ENCODE results near the gene R3HDM4.

R3HDM4 gene

DNA sequence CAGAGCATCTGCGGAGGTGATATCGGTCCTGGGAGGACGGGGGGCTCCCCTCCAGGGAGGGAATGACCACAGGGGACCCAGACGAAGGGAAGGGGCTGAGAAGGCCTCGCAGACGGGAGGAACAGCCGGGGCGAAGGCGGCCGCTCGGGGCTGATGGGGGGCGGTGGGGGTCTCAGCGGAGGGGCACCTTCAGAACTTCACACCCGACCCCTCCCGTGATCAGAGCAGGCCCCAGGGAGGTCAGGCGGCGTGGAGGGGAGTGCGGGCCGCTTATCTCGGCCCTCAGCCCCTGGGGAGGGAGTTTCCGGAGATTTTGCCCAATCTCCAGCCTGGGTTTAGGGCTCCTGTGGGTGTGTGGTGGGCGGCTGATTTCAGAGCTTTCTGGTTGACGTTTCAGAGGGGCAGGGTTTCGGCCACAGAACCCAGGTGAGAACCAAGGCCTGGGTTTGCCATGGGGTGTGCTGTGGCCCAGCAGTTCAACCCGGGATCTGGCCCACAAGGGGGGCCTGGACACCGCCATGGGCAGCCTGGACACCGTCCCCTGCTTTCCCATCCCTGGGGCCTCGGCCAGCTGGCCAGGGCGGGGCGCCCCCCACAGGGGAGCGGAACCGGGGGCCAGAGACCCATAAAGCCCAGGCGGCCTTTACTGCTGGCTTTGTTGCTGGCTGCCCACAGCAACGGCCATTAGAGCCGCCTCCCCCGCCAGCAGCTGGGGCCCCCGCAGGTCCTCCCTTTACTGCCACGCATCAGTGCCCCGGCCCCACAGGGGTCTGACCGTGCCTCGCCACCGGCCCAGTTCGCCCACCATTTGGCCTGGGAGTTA, 41.9 kb upstream of the R3HDM4 start:
- peaks cover 18 to 20% of the 10 kb centered on the region in 2 donors for H3K4me1 ChIP-seq (ENCODE audit: control insufficient read depth in 2 of 2, insufficient read depth in 2 of 2, low read length in 2 of 2)

DNA sequence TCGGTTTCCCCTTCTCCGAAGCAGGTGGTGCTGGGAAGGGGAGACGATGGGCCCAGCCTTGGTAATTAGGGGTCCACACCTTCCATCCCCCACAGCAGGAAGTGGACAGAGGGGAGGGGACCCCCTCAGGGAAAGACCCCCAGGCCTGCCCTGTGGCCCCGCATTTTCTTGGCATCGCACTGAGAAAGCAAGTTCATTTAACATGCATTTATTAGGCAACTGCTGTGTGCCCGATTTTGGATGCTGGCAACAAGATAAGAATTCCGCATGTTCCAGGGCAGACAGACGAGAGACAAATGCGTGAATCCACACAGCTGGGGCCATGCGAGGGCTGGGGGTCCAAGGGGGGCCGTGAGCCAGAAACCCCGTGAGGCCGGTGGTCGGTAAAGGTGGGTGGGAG, 41.3 kb upstream of the R3HDM4 start:
- Histone ChIP-seq H3K27ac (ENCODE audit: low read depth in 2 of 2, low read length in 2 of 2) (no peak overlapping the region), H3K4me1 (ENCODE audit: control insufficient read depth in 2 of 2, insufficient read depth in 2 of 2, low read length in 2 of 2) (peaks cover 18 to 20% of the 10 kb centered on the region in 2 donors), H3K4me3 (ENCODE audit: low read length in 2 of 2) (no peak overlapping the region), H3K9ac (ENCODE audit: low read depth in 1 of 2, low read length in 2 of 2) (no peak overlapping the region), H3K27me3 (ENCODE audit: control insufficient read depth in 2 of 2, insufficient read depth in 2 of 2, low read length in 2 of 2) (peaks cover 0 to 2% of the 10 kb centered on the region in 2 donors), H3K36me3 (ENCODE audit: control insufficient read depth in 2 of 2, insufficient read depth in 2 of 2, low read length in 2 of 2) (no peaks in the 10 kb centered on the region), H3K9me3 (ENCODE audit: control insufficient read depth in 2 of 2, low read length in 2 of 2) (no peaks in the 10 kb centered on the region)

More for the DNA sequence above, 41.9 kb upstream of the R3HDM4 start:
- Histone ChIP-seq H3K27ac (ENCODE audit: low read depth in 2 of 2, low read length in 2 of 2) (no peak overlapping the region), H3K36me3 (ENCODE audit: control insufficient read depth in 2 of 2, insufficient read depth in 2 of 2, low read length in 2 of 2) (peaks cover 0 to 3% of the 10 kb centered on the region in 2 donors), H3K27me3 (ENCODE audit: control insufficient read depth in 2 of 2, insufficient read depth in 2 of 2, low read length in 2 of 2) (peaks cover 0 to 2% of the 10 kb centered on the region in 2 donors), H3K9me3 (ENCODE audit: control insufficient read depth in 2 of 2, low read length in 2 of 2) (no peaks in the 10 kb centered on the region), H3K4me3 (ENCODE audit: low read length in 2 of 2) (no peak overlapping the region), H3K9ac (ENCODE audit: low read depth in 1 of 2, low read length in 2 of 2) (no peak overlapping the region)

DNA sequence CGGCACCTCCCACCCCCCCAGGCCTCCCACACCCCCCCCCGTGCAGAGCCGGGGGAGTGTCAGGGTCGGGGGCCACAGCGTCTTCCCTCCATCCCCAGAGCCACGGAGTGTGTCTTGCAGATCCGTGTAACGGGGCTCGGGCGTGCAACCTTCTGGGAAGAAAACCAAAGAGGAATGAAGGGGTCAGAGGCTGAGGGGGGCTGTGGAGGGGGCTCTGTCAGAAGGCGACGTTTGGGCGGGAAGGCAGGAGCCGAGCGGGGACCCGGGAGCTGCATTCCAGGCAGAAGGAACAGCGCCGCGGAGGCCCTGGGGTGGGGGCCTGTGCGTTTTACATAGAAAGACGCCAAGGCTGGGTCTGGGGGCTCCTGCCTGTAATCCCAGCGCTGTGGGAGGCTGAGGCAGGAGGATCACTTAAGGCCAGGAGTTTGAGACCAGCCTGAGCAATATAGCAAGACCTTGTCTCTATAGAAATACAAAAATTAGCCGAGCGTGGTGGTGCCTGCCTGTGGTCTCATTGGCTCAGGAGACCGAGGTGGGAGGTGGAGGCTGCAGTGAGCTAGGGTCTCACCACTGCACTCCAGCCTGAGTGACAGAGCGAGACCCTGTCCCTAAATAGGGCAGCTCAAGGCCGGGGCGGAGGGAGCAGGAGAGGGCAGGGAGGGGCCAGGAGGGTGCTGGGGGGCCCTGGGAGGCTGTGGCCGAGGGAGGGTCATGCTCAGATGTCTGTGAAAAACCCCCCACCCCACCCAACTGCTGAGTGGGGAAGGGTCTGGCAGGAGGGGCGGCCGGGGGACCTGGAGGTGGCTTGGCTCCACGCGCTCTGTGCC, 40.6 kb upstream of the R3HDM4 start:
- H3K4me1 ChIP-seq (ENCODE audit: control insufficient read depth in 2 of 2, insufficient read depth in 2 of 2, low read length in 2 of 2) = peaks cover 18 to 20% of the 10 kb centered on the region in 2 donors
- no peak overlapping the region for H3K9ac ChIP-seq (ENCODE audit: low read depth in 1 of 2, low read length in 2 of 2)
- H3K4me3 ChIP-seq (ENCODE audit: low read length in 2 of 2) = no peak overlapping the region
- H3K9me3 ChIP-seq (ENCODE audit: control insufficient read depth in 2 of 2, low read length in 2 of 2) = no peaks in the 10 kb centered on the region
- no peaks in the 10 kb centered on the region for H3K36me3 ChIP-seq (ENCODE audit: control insufficient read depth in 2 of 2, insufficient read depth in 2 of 2, low read length in 2 of 2)
- peaks cover 0 to 2% of the 10 kb centered on the region in 2 donors for H3K27me3 ChIP-seq (ENCODE audit: control insufficient read depth in 2 of 2, insufficient read depth in 2 of 2, low read length in 2 of 2)
- H3K27ac ChIP-seq (ENCODE audit: low read depth in 2 of 2, low read length in 2 of 2) = no peak overlapping the region

DNA sequence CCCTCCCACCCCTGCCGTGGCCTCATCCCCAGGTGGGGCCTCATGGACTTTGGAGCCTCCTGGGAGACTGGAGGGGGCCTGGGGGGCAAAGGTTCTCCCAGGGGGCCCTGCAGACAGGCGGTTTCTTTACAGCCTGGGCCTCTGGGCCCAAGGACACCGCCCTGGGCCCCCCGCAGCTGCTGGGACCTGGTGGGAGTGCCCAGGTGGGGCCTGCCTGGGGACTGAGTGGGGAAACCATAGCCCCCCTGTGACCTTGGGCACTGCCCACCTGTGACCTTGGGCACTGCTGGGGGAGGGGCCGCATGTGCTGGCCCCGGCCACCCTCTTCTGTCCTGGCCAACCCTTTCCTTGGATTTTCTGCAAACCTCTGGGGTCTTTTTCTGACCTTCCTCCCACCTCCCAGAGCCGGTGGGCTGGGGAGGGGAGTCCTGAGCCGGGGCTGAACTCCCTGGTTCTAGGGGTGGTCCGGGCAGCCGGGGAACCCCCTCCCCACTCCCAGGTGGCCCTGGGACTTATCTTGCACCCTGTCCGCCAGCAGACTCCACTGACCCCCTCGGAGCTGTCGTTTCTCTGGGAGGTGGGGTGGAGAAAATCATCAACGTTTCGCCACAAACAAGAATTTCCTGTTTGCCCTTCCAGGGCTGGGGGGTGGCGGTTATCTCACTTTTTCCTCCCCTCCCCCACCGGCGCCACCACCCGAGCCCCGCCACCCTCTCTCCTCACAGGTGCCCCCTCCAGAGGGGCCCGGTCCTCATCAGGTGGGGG, 39.8 kb upstream of the R3HDM4 start:
- Histone ChIP-seq H3K36me3 (ENCODE audit: control insufficient read depth in 2 of 2, insufficient read depth in 2 of 2, low read length in 2 of 2) (no peaks in the 10 kb centered on the region), H3K9ac (ENCODE audit: low read depth in 1 of 2, low read length in 2 of 2) (peak overlapping the region; percentile 59 to 63), H3K9me3 (ENCODE audit: control insufficient read depth in 2 of 2, low read length in 2 of 2) (no peaks in the 10 kb centered on the region), H3K27ac (ENCODE audit: low read depth in 2 of 2, low read length in 2 of 2) (peak overlapping the region in 1 of 2 donors; percentile 63), H3K4me3 (ENCODE audit: low read length in 2 of 2) (peak overlapping the region; percentile 39 to 57), H3K27me3 (ENCODE audit: control insufficient read depth in 2 of 2, insufficient read depth in 2 of 2, low read length in 2 of 2) (peaks cover 0 to 2% of the 10 kb centered on the region in 2 donors), H3K4me1 (ENCODE audit: control insufficient read depth in 2 of 2, insufficient read depth in 2 of 2, low read length in 2 of 2) (peaks cover 18 to 20% of the 10 kb centered on the region in 2 donors)

DNA sequence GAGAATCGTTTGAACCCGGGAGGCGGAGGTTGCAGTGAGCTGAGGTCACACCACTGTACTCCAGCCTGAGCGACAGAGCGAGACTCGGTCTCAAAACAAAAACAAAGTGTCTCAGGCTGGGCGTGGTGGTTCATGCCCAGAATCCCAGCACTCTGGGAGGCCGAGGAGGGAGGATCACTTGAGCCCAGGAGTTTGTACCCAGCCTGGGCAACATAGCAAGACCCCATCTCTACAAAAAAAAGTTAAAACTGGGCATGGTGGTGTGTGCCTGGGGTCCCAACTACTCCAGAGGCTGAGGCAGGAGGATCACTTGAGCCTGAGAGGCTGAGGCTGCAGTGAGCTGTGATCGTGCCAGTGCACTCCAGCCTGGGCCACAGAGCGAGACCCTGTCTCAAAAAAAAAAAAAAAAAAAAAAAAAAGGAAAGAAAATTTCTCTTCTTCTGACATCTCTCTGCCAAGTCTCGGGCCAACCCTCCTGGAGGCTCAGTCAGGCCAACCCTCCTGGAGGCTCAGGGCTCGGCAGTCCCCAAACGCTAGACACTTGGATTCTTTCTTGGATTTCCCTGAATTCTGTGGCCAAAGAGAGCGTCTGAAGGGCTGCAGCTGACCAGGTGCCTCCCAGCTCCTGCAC, 39.1 kb upstream of the R3HDM4 start:
- peaks cover 0 to 2% of the 10 kb centered on the region in 2 donors for H3K27me3 ChIP-seq (ENCODE audit: control insufficient read depth in 2 of 2, insufficient read depth in 2 of 2, low read length in 2 of 2)
- peaks cover 18 to 20% of the 10 kb centered on the region in 2 donors for H3K4me1 ChIP-seq (ENCODE audit: control insufficient read depth in 2 of 2, insufficient read depth in 2 of 2, low read length in 2 of 2)
- H3K4me3 ChIP-seq (ENCODE audit: low read length in 2 of 2) = no peak overlapping the region
- H3K9ac ChIP-seq (ENCODE audit: low read depth in 1 of 2, low read length in 2 of 2) = peak overlapping the region in 1 of 2 donors; percentile 59
- H3K27ac ChIP-seq (ENCODE audit: low read depth in 2 of 2, low read length in 2 of 2) = peak overlapping the region in 1 of 2 donors; percentile 63
- no peaks in the 10 kb centered on the region for H3K36me3 ChIP-seq (ENCODE audit: control insufficient read depth in 2 of 2, insufficient read depth in 2 of 2, low read length in 2 of 2)
- no peaks in the 10 kb centered on the region for H3K9me3 ChIP-seq (ENCODE audit: control insufficient read depth in 2 of 2, low read length in 2 of 2)

DNA sequence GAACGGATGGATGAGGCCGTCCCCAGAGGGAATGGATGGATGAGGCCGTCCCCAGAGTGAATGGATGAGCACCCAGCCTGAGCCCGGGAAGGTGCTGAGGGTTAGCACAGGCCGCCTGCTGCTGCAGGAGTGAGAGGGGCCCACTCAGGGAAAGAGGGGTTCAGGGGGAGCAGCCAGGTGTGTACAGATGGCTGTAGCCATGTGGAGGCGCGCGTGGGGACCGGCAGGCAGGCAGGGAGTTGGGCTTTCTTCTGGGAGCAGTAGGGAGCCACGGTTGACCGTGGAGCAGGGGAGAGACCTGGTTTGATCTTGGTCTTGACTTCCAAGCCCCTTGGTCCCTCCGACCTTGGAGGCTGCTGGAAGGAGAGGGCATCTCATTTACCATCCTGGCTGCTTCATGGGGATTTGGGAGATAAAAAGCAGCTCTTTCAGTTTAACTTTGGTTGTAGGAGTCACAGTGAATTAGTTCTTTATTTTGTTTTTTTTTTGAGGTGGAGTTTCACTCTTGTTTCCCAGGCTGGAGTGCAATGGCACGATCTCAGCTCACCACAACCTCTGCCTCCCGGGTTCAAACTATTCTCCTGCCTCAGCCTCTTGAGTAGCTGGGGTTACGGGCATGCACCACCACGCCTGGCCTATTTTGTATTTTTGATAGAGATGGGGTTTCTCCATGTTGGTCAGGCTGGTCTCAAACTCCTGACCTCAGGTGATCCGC, 37.5 kb upstream of the R3HDM4 start:
- no peaks in the 10 kb centered on the region for H3K36me3 ChIP-seq (ENCODE audit: control insufficient read depth in 2 of 2, insufficient read depth in 2 of 2, low read length in 2 of 2)
- peaks cover 11 to 14% of the 10 kb centered on the region in 2 donors for H3K4me1 ChIP-seq (ENCODE audit: control insufficient read depth in 2 of 2, insufficient read depth in 2 of 2, low read length in 2 of 2)
- H3K4me3 ChIP-seq (ENCODE audit: low read length in 2 of 2) = no peak overlapping the region
- H3K27me3 ChIP-seq (ENCODE audit: control insufficient read depth in 2 of 2, insufficient read depth in 2 of 2, low read length in 2 of 2) = no peaks in the 10 kb centered on the region
- H3K9me3 ChIP-seq (ENCODE audit: control insufficient read depth in 2 of 2, low read length in 2 of 2) = no peaks in the 10 kb centered on the region
- H3K9ac ChIP-seq (ENCODE audit: low read depth in 1 of 2, low read length in 2 of 2) = no peak overlapping the region
- H3K27ac ChIP-seq (ENCODE audit: low read depth in 2 of 2, low read length in 2 of 2) = no peak overlapping the region

DNA sequence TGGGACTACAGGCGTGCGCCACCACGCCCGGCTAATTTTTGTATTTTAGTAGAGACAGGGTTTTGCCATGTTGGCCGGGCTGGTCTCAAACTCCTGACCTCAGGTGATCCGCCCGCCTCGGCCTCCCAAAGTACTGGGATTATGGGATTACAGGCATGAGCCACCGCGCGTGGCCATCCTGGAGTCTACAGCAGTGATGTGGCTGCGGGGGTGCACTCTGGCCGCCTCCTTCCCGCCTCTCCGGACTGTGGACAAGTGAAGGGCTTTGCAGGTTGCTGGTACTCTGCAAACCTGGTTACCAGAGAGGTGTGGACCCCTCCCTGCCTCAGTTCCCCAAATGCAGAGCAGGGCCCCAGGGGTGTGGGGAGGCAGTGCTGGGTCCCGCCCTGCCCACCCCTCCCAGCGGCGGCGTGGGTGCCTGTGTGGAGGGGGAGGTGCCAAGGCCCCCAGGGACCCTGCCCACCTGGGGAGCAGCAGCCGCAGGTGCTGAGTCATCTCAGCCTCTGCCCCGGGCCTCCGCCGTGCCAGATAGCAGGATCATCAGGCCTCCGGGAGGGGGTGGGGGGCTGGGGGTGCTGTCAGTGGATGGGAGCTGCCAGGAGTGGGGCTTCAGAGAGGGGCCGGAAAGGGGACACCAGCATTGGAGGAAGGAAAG, 36.0 kb upstream of the R3HDM4 start:
- no peaks in the 10 kb centered on the region for H3K27me3 ChIP-seq (ENCODE audit: control insufficient read depth in 2 of 2, insufficient read depth in 2 of 2, low read length in 2 of 2)
- H3K4me1 ChIP-seq (ENCODE audit: control insufficient read depth in 2 of 2, insufficient read depth in 2 of 2, low read length in 2 of 2) = peaks cover 21 to 23% of the 10 kb centered on the region in 2 donors
- no peaks in the 10 kb centered on the region for H3K9me3 ChIP-seq (ENCODE audit: control insufficient read depth in 2 of 2, low read length in 2 of 2)
- no peak overlapping the region for H3K27ac ChIP-seq (ENCODE audit: low read depth in 2 of 2, low read length in 2 of 2)
- H3K4me3 ChIP-seq (ENCODE audit: low read length in 2 of 2) = no peak overlapping the region
- no peak overlapping the region for H3K9ac ChIP-seq (ENCODE audit: low read depth in 1 of 2, low read length in 2 of 2)
- H3K36me3 ChIP-seq (ENCODE audit: control insufficient read depth in 2 of 2, insufficient read depth in 2 of 2, low read length in 2 of 2) = no peaks in the 10 kb centered on the region

DNA sequence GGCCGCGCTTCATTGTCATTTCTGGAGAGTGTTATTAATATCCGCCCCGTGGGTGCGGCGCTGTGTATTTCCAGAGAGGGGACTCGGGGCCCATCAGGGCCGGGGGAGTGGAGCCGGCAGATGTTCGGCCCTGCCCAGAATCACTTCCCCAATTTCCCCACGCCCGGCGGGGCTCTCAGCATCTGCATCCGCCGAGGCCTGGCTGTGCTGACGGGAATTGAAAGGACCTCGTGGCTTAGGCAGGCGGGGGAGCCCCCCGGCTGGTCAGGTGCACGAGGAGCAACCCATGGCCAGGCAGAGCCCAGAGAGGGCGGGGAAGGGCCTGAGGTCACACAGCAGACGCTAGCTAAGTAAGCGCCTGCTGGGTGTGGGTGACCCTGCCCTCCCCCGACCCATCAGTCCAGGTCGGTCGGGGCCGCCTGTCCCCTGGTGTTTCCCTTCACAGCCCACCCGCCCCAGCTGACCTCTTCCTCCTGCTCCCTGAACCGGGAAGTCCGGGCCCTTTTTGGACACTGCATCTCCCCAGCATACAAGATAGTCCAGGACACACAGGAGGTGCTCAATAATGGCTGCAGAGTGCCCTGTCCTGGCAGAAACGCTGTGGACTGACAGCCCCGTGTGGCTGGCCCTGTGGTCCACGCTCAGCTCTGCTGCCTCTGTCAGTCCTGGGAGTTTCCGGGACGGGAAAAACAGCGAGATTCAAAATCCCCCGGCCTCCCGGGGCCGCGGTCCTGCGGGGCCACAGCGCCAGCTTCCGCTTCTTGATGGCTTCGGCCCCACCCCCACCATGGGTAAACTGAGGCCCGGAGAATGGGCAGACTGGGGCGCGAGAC, 34.9 kb upstream of the R3HDM4 start:
- Histone ChIP-seq H3K27me3 (ENCODE audit: control insufficient read depth in 2 of 2, insufficient read depth in 2 of 2, low read length in 2 of 2) (no peaks in the 10 kb centered on the region), H3K27ac (ENCODE audit: low read depth in 2 of 2, low read length in 2 of 2) (peak overlapping the region; percentile 28 to 67), H3K36me3 (ENCODE audit: control insufficient read depth in 2 of 2, insufficient read depth in 2 of 2, low read length in 2 of 2) (no peaks in the 10 kb centered on the region), H3K9me3 (ENCODE audit: control insufficient read depth in 2 of 2, low read length in 2 of 2) (no peaks in the 10 kb centered on the region), H3K4me3 (ENCODE audit: low read length in 2 of 2) (no peak overlapping the region), H3K9ac (ENCODE audit: low read depth in 1 of 2, low read length in 2 of 2) (no peak overlapping the region), H3K4me1 (ENCODE audit: control insufficient read depth in 2 of 2, insufficient read depth in 2 of 2, low read length in 2 of 2) (peaks cover 22 to 23% of the 10 kb centered on the region in 2 donors)
